Measurements from ENCODE around the gene RDH5. TPM values are rescaled to one million over a fixed set of nuclear protein-coding genes. Genes with fewer than 3 reads are reported as not detected.

The RDH5 gene
- total RNA-seq, 1 experiment from 2014 or later: 6.0 TPM

- peaks cover 57% of the 10 kb centered on the region for H3K36me3 Mint-ChIP-seq (ENCODE audit: insufficient read depth, unreplicated experiment)
- ChIA-PET POLR2A (interaction anchor here (0.6 kb wide), 1 partner anchor 543 kb away, joined by 3 read pairs; no protein-coding TSS in a partner anchor), CTCF (no interaction called here)
- BruUV-seq (replicated peaks): no TSS peak
- H3K27me3 ChIP-seq (replicated peaks; ENCODE audit: control insufficient read depth, insufficient read depth, low read length): no peaks in the 10 kb centered on the region
- H3K27ac Mint-ChIP-seq (ENCODE audit: unreplicated experiment): no peak overlapping the region
- no peaks in the 10 kb centered on the region for H3K9me3 Mint-ChIP-seq (ENCODE audit: unreplicated experiment)
- H3K9me3 ChIP-seq: no peaks in the 10 kb centered on the region
- H3K4me1 Mint-ChIP-seq (ENCODE audit: low read depth, unreplicated experiment): peaks cover 7% of the 10 kb centered on the region
- DNase-seq: no peak
- intact Hi-C loops (cut with micrococcal nuclease; ENCODE audit: unreplicated experiment): no loop called here
- TF ChIP-seq CTCF (IDR thresholded peaks at IDR 0.05; ENCODE audit: insufficient read depth in 1 of 2, low read depth in 1 of 2, low read length in 1 of 2, severe bottlenecking in 1 of 2, unreplicated experiment in 1 of 2): no peak
- no peak overlapping the region for H3K4me3 Mint-ChIP-seq (ENCODE audit: unreplicated experiment)
- H3K4me3 ChIP-seq (ENCODE audit: low read depth, low read length): no peak overlapping the region
- no peaks in the 10 kb centered on the region for H3K4me1 ChIP-seq
- no peaks in the 10 kb centered on the region for H3K27me3 Mint-ChIP-seq (ENCODE audit: insufficient read depth, unreplicated experiment)
- H3K36me3 ChIP-seq (ENCODE audit: control insufficient read depth, insufficient read depth, low read length): peaks cover 2% of the 10 kb centered on the region; the same call in 1 of the 2 replicates
These were observed 47.0 kb downstream of the RDH5 start for GRCh38 chr12:55767156-55767555.

GRCh38 chr12:55771736-55772135 is 51.5 kb downstream of the RDH5 start:
- no peak overlapping the region for H3K27ac Mint-ChIP-seq (ENCODE audit: unreplicated experiment)
- no peak for TF ChIP-seq CTCF (IDR thresholded peaks at IDR 0.05; ENCODE audit: insufficient read depth in 1 of 2, low read depth in 1 of 2, low read length in 1 of 2, severe bottlenecking in 1 of 2, unreplicated experiment in 1 of 2)
- no peaks in the 10 kb centered on the region for H3K27me3 Mint-ChIP-seq (ENCODE audit: insufficient read depth, unreplicated experiment)
- peaks cover 7% of the 10 kb centered on the region for H3K4me1 Mint-ChIP-seq (ENCODE audit: low read depth, unreplicated experiment)
- H3K4me3 Mint-ChIP-seq (ENCODE audit: unreplicated experiment): no peak overlapping the region
- POLR2A ChIA-PET: no interaction called here
- intact Hi-C loops (cut with micrococcal nuclease; ENCODE audit: unreplicated experiment): no loop called here
- CTCF ChIA-PET: no interaction called here
- no TSS peak for BruUV-seq (replicated peaks)
- H3K4me1 ChIP-seq: no peaks in the 10 kb centered on the region
- H3K9me3 ChIP-seq: no peaks in the 10 kb centered on the region
- H3K9me3 Mint-ChIP-seq (ENCODE audit: unreplicated experiment): no peaks in the 10 kb centered on the region
- H3K36me3 Mint-ChIP-seq (ENCODE audit: insufficient read depth, unreplicated experiment): peaks cover 78% of the 10 kb centered on the region
- no peak for DNase-seq
- peaks cover 2% of the 10 kb centered on the region; the same call in 1 of the 2 replicates for H3K36me3 ChIP-seq (ENCODE audit: control insufficient read depth, insufficient read depth, low read length)
- no peaks in the 10 kb centered on the region for H3K27me3 ChIP-seq (replicated peaks; ENCODE audit: control insufficient read depth, insufficient read depth, low read length)
- H3K4me3 ChIP-seq (ENCODE audit: low read depth, low read length): no peak overlapping the region

Other genes starting within 250 kb of the RDH5 start
- not detected in 2 replicates for gene OR6C68, start 228.0 kb upstream of the RDH5 start, total RNA-seq (2022)
- gene OR6C4, start 170.8 kb upstream of the RDH5 start, total RNA-seq (2022): not detected in 2 replicates
- not detected in 2 replicates for gene OR2AP1, start 147.9 kb upstream of the RDH5 start, total RNA-seq (2022)
- gene OR10P1, start 83.5 kb upstream of the RDH5 start, total RNA-seq (2022): not detected in 2 replicates
- 46.1 and 47.0 TPM in 2 replicates for gene ITGA7, start 12.5 kb upstream of the RDH5 start, total RNA-seq (2022)
- 59.4 and 73.7 TPM in 2 replicates for gene BLOC1S1, start 4.3 kb upstream of the RDH5 start, total RNA-seq (2022)
- gene CD63, start 8.6 kb downstream of the RDH5 start, total RNA-seq (2022): 947 and 983 TPM in 2 replicates
- 11.0 and 13.3 TPM in 2 replicates for gene GDF11, start 22.7 kb downstream of the RDH5 start, total RNA-seq (2022)
- 70.9 and 77.6 TPM in 2 replicates for gene SARNP, start 97.3 kb downstream of the RDH5 start, total RNA-seq (2022)
- gene ORMDL2, start 97.6 kb downstream of the RDH5 start, total RNA-seq (2022): 44.0 and 48.3 TPM in 2 replicates
- gene DNAJC14, start 109.2 kb downstream of the RDH5 start, total RNA-seq (2022): 21.1 and 24.5 TPM in 2 replicates
- 1.9 and 2.2 TPM in 2 replicates for gene MMP19, start 122.5 kb downstream of the RDH5 start, total RNA-seq (2022)
- gene PYM1, start 207.5 kb downstream of the RDH5 start, total RNA-seq (2022): 39.3 and 47.2 TPM in 2 replicates
- 19.4 and 22.2 TPM in 2 replicates for gene DGKA, start 210.8 kb downstream of the RDH5 start, total RNA-seq (2022)
- gene PMEL, start 245.6 kb downstream of the RDH5 start, total RNA-seq (2022): 7.8 and 9.7 TPM in 2 replicates
- 103 and 110 TPM in 2 replicates for gene CDK2, start 246.4 kb downstream of the RDH5 start, total RNA-seq (2022)